GM19238 (cell line): Measurements from ENCODE around the gene GOLGA2.

Source experiments
- DNase-seq: peaks from one replicate; pipeline ENCODE4 v3.0.0; 2011; ENCODE audit warnings: low spot score; ENCODE audit not compliant: insufficient read length

The GOLGA2 gene

DNA sequence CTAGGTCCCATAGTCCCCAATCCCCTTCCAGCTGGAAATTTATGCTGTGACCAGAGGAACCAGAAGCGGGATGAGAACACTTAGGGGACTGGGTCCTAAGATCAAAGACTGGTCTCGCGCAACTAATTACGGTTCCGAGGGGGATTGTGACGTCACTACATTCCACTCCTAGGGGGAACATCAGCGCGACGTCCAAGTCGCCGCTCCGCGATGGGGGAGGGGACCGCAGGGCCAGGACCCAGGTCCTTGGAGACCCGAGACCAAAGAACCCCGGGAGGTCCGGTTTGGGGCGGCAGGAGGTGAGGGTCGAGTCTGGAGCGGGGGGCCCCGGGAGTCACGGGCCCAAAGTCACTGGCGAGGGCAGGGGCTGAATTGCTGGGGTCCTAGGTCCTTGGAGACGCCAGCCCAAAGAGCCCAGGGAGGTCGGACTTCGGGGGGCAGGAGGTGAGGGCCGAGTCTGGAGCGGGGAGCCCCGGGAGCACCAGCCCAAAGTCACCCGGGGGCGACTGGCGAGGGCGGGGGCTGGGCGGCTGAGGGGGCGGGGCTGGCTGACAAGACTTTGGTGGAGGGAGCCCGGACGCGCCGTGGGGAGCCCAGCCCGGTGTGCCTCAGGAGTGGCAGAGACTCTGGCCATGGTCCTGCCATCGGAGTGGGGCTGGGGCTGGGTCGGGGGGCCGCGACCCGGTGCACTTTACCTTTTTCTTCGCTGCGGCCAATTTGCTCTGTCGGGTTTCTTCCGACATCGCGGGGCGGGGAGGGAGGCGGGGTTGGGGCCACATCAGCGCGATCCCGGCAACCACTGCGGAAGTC, at the start of gene GOLGA2:
Gene GOLGA2, minus strand, starts transcription at position 810 of the 810 bp plus-strand sequence. Its CDS starts 31 bp downstream, at position 779.
- DNase-seq, result peak; percentile 78

GRCh38 chr9:128324401-128324800, 48.6 kb upstream of the GOLGA2 start:
- DNase-seq, result no peak

- DNase-seq, result no peak
Measured at GRCh38 chr9:128323791-128324190, 48.0 kb upstream of the GOLGA2 start.

DNA sequence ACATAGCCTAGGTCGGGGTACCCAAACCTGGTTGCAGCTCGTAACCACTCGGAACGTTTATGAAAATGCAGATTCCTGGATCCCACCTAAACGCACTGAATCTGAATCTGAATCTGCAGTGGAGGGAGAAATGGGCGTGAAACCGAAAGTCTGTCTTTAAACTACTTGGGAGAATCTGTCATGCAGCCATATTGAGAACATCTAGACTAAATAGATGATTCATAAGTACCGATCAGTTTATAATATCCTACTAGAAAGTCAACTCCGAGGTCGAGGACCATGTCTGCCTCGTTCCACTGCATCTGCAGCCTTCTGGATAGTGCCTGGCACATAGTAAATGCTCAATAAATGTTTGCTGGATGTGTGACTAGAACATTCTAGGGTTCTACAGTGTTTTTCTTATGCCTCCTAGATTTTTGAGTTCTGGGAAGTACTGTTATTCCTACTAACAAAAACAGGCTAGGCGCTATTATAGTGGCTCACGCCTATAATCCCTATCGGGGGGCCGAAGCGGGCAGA, 47.5 kb upstream of the GOLGA2 start:
- no peak for DNase-seq

DNA sequence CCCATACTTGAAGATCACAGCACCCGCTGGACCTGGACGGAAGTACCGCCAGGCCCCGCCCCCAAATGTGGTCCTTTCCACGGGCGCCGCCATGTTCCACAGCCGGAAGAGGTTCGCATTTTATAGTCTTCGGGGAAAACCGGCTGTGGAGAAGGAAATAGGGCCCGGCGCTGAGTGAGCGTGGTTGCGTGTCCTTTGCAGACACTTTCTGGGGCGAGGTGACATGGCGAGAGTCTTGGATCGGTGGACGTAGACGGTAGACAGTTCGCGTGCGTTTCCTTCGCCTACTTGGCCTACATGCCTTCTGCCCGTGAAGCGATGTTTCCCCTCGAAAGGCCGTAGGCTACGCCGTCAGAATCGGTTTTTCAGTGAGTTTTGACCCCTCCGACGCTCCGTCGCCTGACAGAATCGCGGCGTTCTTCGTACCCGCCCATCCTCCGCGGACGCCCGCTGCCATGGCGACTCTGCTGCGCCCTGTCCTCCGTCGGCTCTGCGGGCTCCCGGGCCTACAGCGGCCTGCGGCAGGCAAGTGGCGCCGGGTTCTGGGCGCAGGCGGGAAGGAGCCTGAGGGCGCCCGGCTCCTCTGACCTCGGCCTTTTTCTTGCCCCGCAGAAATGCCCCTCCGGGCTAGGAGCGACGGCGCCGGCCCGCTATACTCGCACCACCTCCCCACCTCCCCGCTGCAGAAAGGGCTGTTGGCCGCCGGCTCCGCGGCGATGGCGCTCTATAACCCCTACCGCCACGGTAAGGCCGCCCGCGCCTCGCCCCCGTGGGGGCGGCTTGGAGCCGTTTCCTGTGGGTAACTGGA, 46.8 kb upstream of the GOLGA2 start, which contains the start of the genes COQ4 and TRUB2:
Gene COQ4, plus strand, starts transcription at position 436 of the 808 bp plus-strand sequence. Its CDS starts 20 bp downstream, at position 456.
Gene TRUB2, minus strand, starts transcription at position 44 of the 808 bp plus-strand sequence. Its CDS starts 39 bp downstream, at position 5.
- peak; percentile 94 for DNase-seq

DNA sequence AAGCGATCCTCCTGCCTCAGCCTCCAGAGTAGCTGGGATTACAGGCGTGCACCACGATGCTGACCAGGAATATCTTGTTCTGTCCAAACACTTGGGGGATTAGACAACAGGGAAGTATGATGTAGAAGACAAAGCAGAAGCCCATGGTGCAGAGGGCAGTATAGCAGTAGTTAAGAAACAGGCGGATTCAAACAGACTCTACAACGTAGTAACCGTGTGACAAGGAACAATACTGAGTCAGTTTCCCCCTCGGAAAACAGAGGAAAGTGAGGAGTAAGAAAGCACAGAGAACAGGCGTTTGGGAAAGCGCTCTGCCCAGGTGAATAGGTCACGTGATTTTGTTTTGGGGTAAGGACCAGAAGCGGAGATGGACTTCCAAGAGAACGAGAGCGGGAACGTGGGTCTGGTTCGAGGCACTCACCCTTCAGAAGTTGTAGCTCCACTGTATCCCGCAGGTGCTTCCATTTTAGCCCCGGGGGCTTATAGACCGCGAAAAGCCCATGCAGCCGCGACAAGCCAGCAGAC, 46.1 kb upstream of the GOLGA2 start:
- no peak for DNase-seq

GRCh38 chr9:128321343-128321742, 45.5 kb upstream of the GOLGA2 start:
- no peak for DNase-seq

DNA sequence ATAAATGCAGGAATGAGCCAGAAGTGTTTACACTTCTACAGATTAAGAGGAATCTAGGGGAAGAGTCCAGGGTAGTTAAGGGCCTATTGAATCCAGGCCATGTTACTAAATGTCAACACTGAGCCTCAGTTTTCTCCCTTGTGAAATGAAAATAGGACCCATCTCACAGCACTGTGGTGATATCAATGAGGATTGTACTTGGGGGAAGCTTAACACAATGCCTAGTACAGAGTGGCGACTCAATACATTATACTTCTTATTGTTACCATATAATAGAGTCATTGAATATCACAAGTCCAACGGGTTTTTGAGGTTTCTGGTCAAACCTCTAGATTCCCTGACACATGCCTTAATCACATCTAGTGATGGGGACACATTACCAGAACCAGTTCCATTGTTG, 41.8 kb upstream of the GOLGA2 start:
- no peak for DNase-seq

DNA sequence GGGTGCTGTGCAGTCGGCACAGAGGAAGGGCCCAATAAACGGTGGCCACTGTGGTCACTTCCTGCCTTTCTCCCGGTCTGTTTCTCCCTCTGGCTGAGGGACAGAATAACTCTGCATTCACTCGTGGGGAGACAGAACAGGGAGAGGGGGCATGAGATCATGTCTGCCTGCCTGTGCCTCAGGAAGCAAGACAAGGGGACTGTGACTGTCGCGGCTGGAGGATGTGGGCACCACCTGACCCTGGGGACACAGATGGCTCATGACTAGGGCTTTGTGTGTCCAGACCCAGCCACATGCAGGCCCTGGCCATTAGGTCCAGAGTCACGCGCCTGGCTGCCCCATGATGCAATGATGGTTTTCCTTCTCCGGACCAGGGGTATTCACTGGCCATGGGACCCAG, 40.6 kb upstream of the GOLGA2 start:
- no peak for DNase-seq

GRCh38 chr9:128314697-128315096, 38.9 kb upstream of the GOLGA2 start:
- no peak for DNase-seq

- no peak for DNase-seq
Measured at GRCh38 chr9:128310461-128310860, 34.7 kb upstream of the GOLGA2 start.

GRCh38 chr9:128309551-128309950, 33.7 kb upstream of the GOLGA2 start:
- DNase-seq, result no peak

DNA sequence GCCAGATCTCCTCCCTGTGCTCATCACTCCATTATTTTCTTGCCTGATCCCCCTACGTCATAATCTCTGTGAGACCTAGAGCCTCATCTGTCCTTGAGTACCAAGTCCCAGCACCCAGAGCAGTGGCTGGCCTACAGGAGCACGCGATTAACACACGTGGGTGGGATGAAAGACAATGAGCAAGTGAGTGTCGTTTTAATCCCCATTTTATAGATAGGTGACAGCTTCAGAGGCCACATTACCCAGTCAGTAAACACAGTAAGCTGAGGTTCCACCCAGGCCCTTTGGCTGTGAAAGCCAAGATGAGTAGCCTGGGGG, 29.1 kb upstream of the GOLGA2 start:
- no peak for DNase-seq

GRCh38 chr9:128304136-128304970, 28.5 kb upstream of the GOLGA2 start:
- DNase-seq, result no peak

- no peak for DNase-seq
Measured at GRCh38 chr9:128298535-128299482, 23.0 kb upstream of the GOLGA2 start.

DNA sequence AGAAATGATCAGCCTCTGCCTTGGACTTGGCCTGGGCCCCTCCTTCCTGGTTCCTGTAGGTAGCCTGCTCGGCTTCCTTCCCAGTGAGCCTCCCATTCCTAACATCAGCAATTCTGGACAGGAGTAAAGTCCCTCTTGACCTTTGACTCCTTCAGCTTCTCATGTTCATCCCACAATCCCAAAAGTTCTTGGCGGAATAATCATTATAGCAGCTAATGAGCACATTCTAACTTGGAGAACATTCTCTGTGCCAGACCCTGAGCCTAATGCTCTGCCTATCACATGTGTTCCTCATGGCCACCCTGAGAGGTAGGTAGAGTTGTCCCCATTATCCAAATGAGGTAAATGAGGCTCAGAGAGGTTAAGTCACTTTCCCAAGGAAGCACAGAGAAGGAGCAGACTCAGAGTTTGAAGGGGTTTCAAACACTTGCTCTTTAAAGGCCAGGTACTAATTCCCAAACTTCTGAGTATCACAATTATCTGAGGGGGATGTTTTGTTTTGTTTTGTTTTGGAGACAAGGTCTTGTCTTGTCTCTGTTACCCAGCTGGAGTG, 21.5 kb upstream of the GOLGA2 start:
- no peak for DNase-seq

GRCh38 chr9:128296340-128297220, 20.8 kb upstream of the GOLGA2 start:
- no peak for DNase-seq

DNA sequence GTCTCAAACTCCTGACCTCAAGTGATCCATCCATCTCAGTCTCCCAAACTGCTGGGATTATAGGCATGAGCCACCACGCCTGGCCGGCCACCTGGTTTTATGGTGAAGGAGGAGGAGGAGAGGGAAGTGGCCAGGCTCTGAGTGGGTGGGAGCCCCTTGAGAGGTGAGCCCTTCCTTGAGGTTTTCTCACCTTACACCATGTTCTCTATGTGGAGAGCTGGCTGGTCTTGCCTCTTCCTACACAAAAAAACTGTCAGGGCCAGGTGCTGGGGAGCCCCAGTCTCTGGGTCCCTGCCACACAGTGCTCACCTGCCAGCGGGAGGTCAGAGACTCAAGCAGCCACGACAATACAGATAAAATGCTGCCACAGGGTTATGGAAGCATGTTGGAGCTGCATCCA, 18.3 kb upstream of the GOLGA2 start:
- no peak for DNase-seq

DNA sequence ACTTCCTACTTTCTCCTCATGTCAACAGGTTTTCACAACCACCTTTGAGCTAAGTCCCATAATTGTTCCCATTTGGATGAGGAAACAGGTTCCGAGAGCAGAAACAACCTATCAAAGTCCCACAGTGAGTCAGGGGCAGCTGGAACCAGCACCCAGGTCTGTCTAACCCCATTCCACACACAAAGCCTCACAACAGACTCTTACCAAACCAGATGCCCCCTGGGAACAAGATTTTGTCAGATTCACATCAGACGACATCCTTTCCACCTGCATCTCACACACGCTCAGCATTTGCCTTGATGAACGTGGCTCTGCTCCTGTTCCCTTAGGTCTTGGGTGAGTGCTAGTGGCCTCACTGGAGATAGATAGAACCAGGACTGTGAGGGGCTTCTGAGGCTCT, 17.3 kb upstream of the GOLGA2 start:
- no peak for DNase-seq
